SK-N-MC (cell line): Measurements from ENCODE around the gene LRRC3.
"Not testable (repeated sequence)": the region's sequence is repeated elsewhere in the genome, so short reads cannot be mapped to it uniquely, and the experiment has no call there.

Experiments
- DNase-seq: peaks from one replicate; pipeline ENCODE4 v3.0.0-alpha.2; 2011; ENCODE audit warnings: low read depth, low spot score
- H3K27ac ChIP-seq: fragments of 200-600 bp; sonication (generic); 2 replicates; pipeline ENCODE4 v1.5.1; 2016; ENCODE audit warnings: mixed run types
- H3K36me3 ChIP-seq: fragments of 200-600 bp; sonication (generic); 2 replicates; pipeline ENCODE4 v1.6.1; 2017; ENCODE audit warnings: antibody characterized with exemption, low read length, mixed read lengths; ENCODE audit not compliant: insufficient read depth
- H3K4me3 ChIP-seq: fragments of 200-600 bp; sonication (generic); 2 replicates; pipeline ENCODE4 v1.5.1; 2016
- H3K9ac ChIP-seq: fragments of 200-600 bp; sonication (generic); 2 replicates; pipeline ENCODE4 v1.8.0; 2017; ENCODE audit warnings: mixed run types, mixed read lengths; ENCODE audit not compliant: insufficient read length
- H3K9me3 ChIP-seq: fragments of 200-600 bp; sonication (generic); 2 replicates; pipeline ENCODE4 v1.6.1; 2017; ENCODE audit warnings: low read depth, mild to moderate bottlenecking, antibody characterized with exemption, low read length, moderate library complexity, mixed read lengths
- EZH2 ChIP-seq: fragments of 200-600 bp; sonication (generic); IDR thresholded peaks from one replicate; pipeline ENCODE4 v1.6.1; 2017; ENCODE audit warnings: antibody characterized with exemption
- FOXP2 ChIP-seq: optimal IDR thresholded peaks from 2 replicates; pipeline ENCODE3; 2011; ENCODE audit warnings: mild to moderate bottlenecking, moderate library complexity; ENCODE audit not compliant: insufficient read depth; ENCODE audit errors: extremely low read length, control extremely low read depth
- POLR2AphosphoS5 ChIP-seq: IDR thresholded peaks from 2 replicates; pipeline ENCODE4 v1.6.1; 2012; ENCODE audit warnings: mild to moderate bottlenecking, low read depth, low read length, borderline replicate concordance

Gene LRRC3

GRCh38 chr21:44498280-44499210 lies 43.2 kb downstream of the LRRC3 start:
- Histone ChIP-seq H3K9me3 (no peaks in the 10 kb centered on the region), H3K27ac (no peak overlapping the region), H3K36me3 (no peaks in the 10 kb centered on the region), H3K4me3 (no peak overlapping the region), H3K9ac (no peak overlapping the region)
- no peak for TF ChIP-seq FOXP2
- TF ChIP-seq EZH2 = no peak
- no peak for TF ChIP-seq POLR2AphosphoS5
- no peak for DNase-seq

GRCh38 chr21:44499211-44499560 lies 43.9 kb downstream of the LRRC3 start:
- Histone ChIP-seq H3K27ac (no peak overlapping the region), H3K9ac (no peak overlapping the region), H3K4me3 (no peak overlapping the region), H3K9me3 (no peaks in the 10 kb centered on the region), H3K36me3 (no peaks in the 10 kb centered on the region)
- no peak for TF ChIP-seq POLR2AphosphoS5
- no peak for TF ChIP-seq FOXP2
- no peak for TF ChIP-seq EZH2
- DNase-seq = no peak

DNA sequence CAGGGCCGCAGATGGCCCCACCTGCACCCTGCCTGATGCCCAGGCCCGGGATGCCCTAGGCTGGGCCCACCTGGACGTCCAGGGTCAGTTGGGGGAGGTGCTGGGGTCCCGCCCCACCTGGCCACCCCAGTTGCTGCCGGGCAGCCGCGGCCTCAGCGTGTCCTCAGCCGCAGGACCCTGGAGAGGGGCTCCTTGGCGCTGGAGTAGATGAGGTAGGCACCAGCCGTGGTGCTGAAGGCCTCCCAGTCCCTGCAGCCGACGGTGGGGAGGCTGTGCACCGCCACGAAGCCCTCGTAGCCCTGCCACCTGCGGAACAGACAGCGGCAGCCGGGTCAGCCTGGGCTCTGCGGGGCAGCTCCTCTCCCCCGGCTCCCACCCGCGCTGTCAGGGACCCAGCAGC lies 44.3 kb downstream of the LRRC3 start:
- no peaks in the 10 kb centered on the region for H3K36me3 ChIP-seq
- H3K27ac ChIP-seq = no peak overlapping the region
- no peak for TF ChIP-seq POLR2AphosphoS5
- TF ChIP-seq EZH2 = no peak
- no peak for TF ChIP-seq FOXP2
- no peak overlapping the region for H3K4me3 ChIP-seq
- no peak for DNase-seq
- no peaks in the 10 kb centered on the region for H3K9me3 ChIP-seq
- no peak overlapping the region for H3K9ac ChIP-seq

DNA sequence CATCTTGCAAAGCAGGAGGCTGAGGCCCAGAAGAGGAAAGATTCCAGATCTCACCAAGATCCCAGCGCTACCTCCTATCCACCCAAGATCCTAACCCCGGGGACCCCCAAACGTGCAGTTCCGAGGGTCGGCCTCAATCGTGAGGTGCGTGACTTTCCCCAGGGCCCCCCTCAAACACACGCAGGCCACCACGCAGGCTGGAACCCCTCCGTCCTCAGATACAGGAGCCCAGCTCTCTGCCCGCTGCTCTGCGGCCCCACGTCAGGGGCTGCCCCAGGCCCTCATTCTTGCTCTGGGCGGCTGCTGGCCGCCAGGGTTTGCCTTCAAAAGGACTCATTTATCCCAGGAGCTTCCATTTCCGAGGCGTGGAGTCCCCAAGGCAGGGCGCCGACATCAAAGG lies 44.8 kb downstream of the LRRC3 start:
- TF ChIP-seq FOXP2 = no peak
- H3K4me3 ChIP-seq = no peak overlapping the region
- DNase-seq = no peak
- H3K36me3 ChIP-seq = no peaks in the 10 kb centered on the region
- H3K9me3 ChIP-seq = no peaks in the 10 kb centered on the region
- no peak overlapping the region for H3K27ac ChIP-seq
- H3K9ac ChIP-seq = no peak overlapping the region

DNA sequence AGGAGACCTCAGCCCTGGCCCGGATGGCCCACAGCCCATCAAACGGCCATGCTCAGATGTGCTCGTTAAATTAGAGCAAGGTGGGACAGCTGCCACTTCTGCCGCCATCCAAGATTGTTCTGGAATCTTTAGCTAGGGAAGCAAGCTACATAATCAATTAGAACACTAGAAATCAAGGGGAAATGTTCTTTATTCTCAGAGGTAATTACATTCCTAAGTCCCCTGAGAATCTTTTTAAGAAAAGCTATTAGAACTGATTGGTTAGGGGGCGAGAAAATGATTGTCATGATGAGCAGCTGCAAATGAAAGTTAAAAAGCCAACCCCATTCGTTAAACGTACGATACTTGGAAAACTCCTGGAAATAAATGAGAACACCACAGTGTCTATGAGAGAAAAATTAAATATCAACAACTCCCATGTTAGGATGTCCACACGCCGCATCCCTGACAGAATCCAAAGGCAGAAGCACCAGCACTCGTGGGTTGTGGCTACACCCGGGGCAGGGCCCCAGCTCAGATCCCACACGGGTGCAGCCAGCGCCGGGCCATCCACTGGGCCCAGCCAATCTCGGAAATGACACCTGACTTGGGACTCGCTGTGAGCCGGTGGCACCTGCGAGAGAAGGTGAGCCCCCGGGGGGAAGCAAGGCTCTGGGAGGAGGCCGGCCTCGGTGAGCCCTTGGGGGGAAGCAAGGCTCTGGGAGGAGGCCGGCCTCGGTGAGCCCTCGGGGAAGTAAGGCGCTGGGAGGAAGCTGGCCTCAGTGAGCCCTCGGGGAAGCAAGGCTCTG lies 47.1 kb downstream of the LRRC3 start:
- peak overlapping the region; percentile 16; the same call in 1 of the 2 replicates for H3K27ac ChIP-seq
- TF ChIP-seq POLR2AphosphoS5 = no peak
- TF ChIP-seq EZH2 = no peak
- TF ChIP-seq FOXP2 = no peak
- no peak overlapping the region for H3K4me3 ChIP-seq
- no peaks in the 10 kb centered on the region for H3K36me3 ChIP-seq
- H3K9me3 ChIP-seq = no peaks in the 10 kb centered on the region
- no peak overlapping the region for H3K9ac ChIP-seq
- DNase-seq = no peak

DNA sequence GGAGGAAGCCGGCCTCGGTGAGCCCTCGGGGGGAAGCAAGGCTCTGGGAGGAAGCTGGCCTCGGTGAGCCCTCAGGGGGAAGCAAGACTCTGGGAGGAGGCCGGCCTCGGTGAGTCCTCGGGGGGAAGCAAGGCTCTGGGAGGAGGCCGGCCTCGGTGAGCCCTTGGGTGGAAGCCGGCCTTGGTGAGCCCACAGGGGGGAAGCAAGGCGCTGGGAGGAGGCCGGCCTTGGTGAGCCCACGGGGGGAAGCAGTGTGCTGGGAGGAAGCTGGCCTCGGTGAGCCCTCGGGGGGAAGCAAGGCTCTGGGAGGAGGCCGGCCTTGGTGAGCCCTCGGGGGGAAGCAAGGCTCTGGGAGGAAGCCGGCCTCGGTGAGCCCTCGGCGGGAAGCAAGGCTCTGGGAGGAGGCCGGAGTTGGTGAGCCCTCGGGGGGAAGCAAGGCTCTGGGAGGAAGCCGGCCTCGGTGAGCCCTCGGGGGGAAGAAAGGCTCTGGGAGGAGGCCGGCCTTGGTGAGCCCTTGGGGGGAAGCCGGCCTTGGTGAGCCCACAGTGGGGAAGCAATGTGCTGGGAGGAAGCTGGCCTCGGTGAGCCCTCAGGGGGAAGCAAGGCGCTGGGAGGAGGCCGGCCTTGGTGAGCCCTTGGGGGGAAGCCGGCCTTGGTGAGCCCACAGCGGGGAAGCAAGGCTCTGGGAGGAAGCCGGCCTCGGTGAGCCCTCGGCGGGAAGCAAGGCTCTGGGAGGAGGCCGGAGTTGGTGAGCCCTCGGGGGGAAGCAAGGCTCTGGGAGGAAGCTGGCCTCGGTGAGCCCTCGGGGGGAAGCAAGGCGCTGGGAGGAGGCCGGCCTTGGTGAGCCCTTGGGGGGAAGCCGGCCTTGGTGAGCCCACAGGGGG lies 47.9 kb downstream of the LRRC3 start:
- not testable (repeated sequence) for H3K9me3 ChIP-seq, H3K9ac ChIP-seq, H3K36me3 ChIP-seq, H3K4me3 ChIP-seq, DNase-seq
- H3K27ac ChIP-seq = peak overlapping the region; percentile 42

DNA sequence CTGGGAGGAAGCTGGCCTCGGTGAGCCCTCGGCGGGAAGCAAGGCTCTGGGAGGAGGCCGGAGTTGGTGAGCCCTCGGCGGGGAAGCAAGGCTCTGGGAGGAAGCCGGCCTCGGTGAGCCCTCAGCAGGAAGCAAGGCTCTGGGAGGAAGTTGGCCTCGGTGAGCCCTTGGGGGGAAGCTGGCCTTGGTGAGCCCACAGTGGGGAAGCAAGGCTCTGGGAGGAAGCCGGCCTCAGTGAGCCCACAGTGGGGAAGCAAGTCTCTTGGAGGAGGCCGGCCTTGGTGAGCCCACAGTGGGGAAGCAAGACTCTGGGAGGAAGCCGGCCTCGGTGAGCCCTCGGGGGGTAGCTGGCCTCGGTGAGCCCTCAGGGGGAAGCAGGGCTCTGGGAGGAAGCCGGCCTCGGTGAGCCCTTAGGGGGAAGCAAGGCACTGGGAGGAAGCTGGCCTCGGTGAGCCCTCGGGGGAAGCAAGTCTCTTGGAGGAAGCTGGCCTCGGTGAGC lies 48.6 kb downstream of the LRRC3 start:
- Histone ChIP-seq H3K4me3 (no peak overlapping the region), H3K27ac (peak overlapping the region; percentile 42; the same call in 1 of the 2 replicates), H3K9me3 (no peaks in the 10 kb centered on the region), H3K36me3 (no peaks in the 10 kb centered on the region), H3K9ac (no peak overlapping the region)
- TF ChIP-seq EZH2 = no peak
- no peak for TF ChIP-seq POLR2AphosphoS5
- TF ChIP-seq FOXP2 = no peak
- DNase-seq = no peak

- Histone ChIP-seq H3K9me3 (no peaks in the 10 kb centered on the region), H3K36me3 (no peaks in the 10 kb centered on the region), H3K27ac (no peak overlapping the region), H3K9ac (no peak overlapping the region), H3K4me3 (no peak overlapping the region)
- DNase-seq = no peak
- no peak for TF ChIP-seq POLR2AphosphoS5
- no peak for TF ChIP-seq FOXP2
- TF ChIP-seq EZH2 = no peak
Observed at GRCh38 chr21:44505673-44506278, 50.5 kb downstream of the LRRC3 start.
